HG03565 (cell line): Measurements from ENCODE around the gene SMIM43.
"Not testable (repeated sequence)": the region's sequence is repeated elsewhere in the genome, so short reads cannot be mapped to it uniquely, and the experiment has no call there.

ENCODE experiments used
- ATAC-seq: cut with Tn5 transposase; IDR thresholded peaks from one replicate; pipeline ENCODE4 v1.9.1; 2021; ENCODE audit warnings: mild to moderate bottlenecking, moderate library complexity; ENCODE audit not compliant: unreplicated experiment

Gene SMIM43

GRCh38 chr4:121737846-121738554, 27.0 kb downstream of the SMIM43 start:
- no peak for ATAC-seq

GRCh38 chr4:121736735-121737351, 28.1 kb downstream of the SMIM43 start:
- ATAC-seq = peak; percentile 46

GRCh38 chr4:121734571-121734970, 30.4 kb downstream of the SMIM43 start:
- ATAC-seq = no peak

GRCh38 chr4:121733942-121734341, 31.0 kb downstream of the SMIM43 start:
- ATAC-seq = no peak

- not testable (repeated sequence) for ATAC-seq
Observed at GRCh38 chr4:121729753-121730152, 35.2 kb downstream of the SMIM43 start.

- ATAC-seq = no peak
Observed at GRCh38 chr4:121728798-121729226, 36.2 kb downstream of the SMIM43 start.

- no peak for ATAC-seq
Observed at GRCh38 chr4:121728066-121728465, 36.9 kb downstream of the SMIM43 start.

GRCh38 chr4:121726642-121727268, 38.2 kb downstream of the SMIM43 start:
- ATAC-seq = peak; percentile 98

- ATAC-seq = no peak
Observed at GRCh38 chr4:121724671-121725070, 40.3 kb downstream of the SMIM43 start.

- ATAC-seq = no peak
Observed at GRCh38 chr4:121721700-121722099, 43.3 kb downstream of the SMIM43 start.

- no peak for ATAC-seq
Observed at GRCh38 chr4:121720109-121720508, 44.9 kb downstream of the SMIM43 start.

- no peak for ATAC-seq
Observed at GRCh38 chr4:121717680-121718237, 47.2 kb downstream of the SMIM43 start.

- no peak for ATAC-seq
Observed at GRCh38 chr4:121714548-121714947, 50.4 kb downstream of the SMIM43 start.

- no peak for ATAC-seq
Observed at GRCh38 chr4:121712783-121713182, 52.2 kb downstream of the SMIM43 start.

- no peak for ATAC-seq
Observed at GRCh38 chr4:121712001-121712651, 52.8 kb downstream of the SMIM43 start.

GRCh38 chr4:121711263-121712000, 53.5 kb downstream of the SMIM43 start:
- ATAC-seq = peak; percentile 93

GRCh38 chr4:121709766-121710405, 55.1 kb downstream of the SMIM43 start:
- peak; percentile 36 for ATAC-seq
